ENCODE measurements around the gene OR10P1.

DNA sequence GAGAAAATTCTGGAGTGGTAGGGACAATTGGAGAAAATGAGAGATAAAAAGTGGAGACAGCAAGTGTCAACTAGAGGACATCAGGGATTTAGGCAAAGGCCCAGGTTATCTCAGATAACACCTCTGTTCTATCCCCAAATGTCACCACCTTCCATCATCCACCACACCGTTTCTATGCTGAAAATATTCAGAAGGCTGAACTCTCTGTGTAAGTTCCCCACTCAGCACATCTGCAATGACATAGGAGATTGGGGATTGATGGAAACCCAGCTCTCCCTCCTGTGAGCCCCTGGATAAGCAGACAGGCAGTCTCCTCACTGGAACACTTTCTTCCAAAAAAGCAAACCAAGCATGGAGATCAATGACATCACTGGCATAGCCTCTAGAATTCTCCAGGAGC is 5.6 kb upstream of the OR10P1 start:
- no peak for TF ChIP-seq ZNF384 (IDR thresholded peaks at IDR 0.05)
- no peak for TF ChIP-seq SUZ12 (IDR thresholded peaks at IDR 0.05)
- TF ChIP-seq FOXM1 (IDR thresholded peaks at IDR 0.05; ENCODE audit: borderline replicate concordance): no peak
- TF ChIP-seq CTBP1 (IDR thresholded peaks at IDR 0.05; ENCODE audit: borderline replicate concordance): no peak
- TF ChIP-seq ELF4 (IDR thresholded peaks at IDR 0.05): no peak
- no peak for TF ChIP-seq TARDBP (IDR thresholded peaks at IDR 0.05)
